Common myeloid progenitor, CD34-positive (primary cell): ENCODE measurements around the gene KLHL22.
"Not testable (repeated sequence)": the region's sequence is repeated elsewhere in the genome, so short reads cannot be mapped to it uniquely, and the experiment has no call there.

Experiments
- CTCF ChIA-PET: fragments of 350-600 bp; sonication (Branson Sonifier 250); formaldehyde crosslinking; loops from one replicate; lab custom pipeline; 2021; ENCODE audit warnings: antibody characterized with exemption; lab: Charles Lee
- POLR2A ChIA-PET: fragments of 350-600 bp; sonication (Branson Sonifier 250); formaldehyde crosslinking; loops from one replicate; lab custom pipeline; 2021; ENCODE audit warnings: antibody characterized with exemption; lab: Charles Lee
- DNase-seq, 3 donors: peaks; one replicate each; pipeline versions ENCODE4 v3.0.0 to v3.0.0-alpha.2; 2013
- H3K27ac ChIP-seq, 2 experiments: 1 replicate in 1 of 2; 2 replicates in 1 of 2; pipeline ENCODE4 v1.7.0; 2013; ENCODE audit warnings: inconsistent platforms in 2 of 2, low read length in 2 of 2, mild to moderate bottlenecking in 2 of 2, low read depth in 1 of 2, moderate library complexity in 1 of 2; ENCODE audit not compliant: severe bottlenecking in 2 of 2, insufficient read depth in 1 of 2, poor library complexity in 1 of 2
- H3K27me3 ChIP-seq, 5 experiments: replicated peaks in 2 of 5; 1 replicate in 3 of 5; 2 replicates in 2 of 5; pipeline versions ENCODE4 v1.6.1 to v1.7.0; 2013; ENCODE audit warnings: low read length in 4 of 5, mild to moderate bottlenecking in 2 of 5, moderate library complexity in 2 of 5, inconsistent platforms in 1 of 5; ENCODE audit not compliant: insufficient read depth in 5 of 5, control insufficient read depth in 4 of 5
- H3K36me3 ChIP-seq, 4 experiments: 1 replicate in 2 of 4; 2 replicates in 2 of 4; pipeline versions ENCODE4 v1.6.1 to v1.7.0; 2013; ENCODE audit warnings: low read length in 3 of 4, control low read depth in 1 of 4, mild to moderate bottlenecking in 1 of 4; ENCODE audit not compliant: control insufficient read depth in 4 of 4, insufficient read depth in 4 of 4
- H3K4me1 ChIP-seq, 4 experiments: 1 replicate in 3 of 4; 2 replicates in 1 of 4; pipeline versions ENCODE4 v1.6.1 to v1.7.1; 2013; ENCODE audit warnings: low read length in 3 of 4, mild to moderate bottlenecking in 3 of 4, control low read depth in 1 of 4, inconsistent platforms in 1 of 4, moderate library complexity in 1 of 4; ENCODE audit not compliant: control insufficient read depth in 4 of 4, insufficient read depth in 4 of 4; ENCODE audit errors: control extremely low read depth in 1 of 4
- H3K4me3 ChIP-seq, 7 experiments: 1 replicate in 4 of 7; 2 replicates in 3 of 7; pipeline versions ENCODE4 v1.5.1 to v1.7.0; 2013; ENCODE audit warnings: mild to moderate bottlenecking in 7 of 7, low read length in 6 of 7, moderate library complexity in 6 of 7, inconsistent platforms in 2 of 7, low read depth in 2 of 7, control low read depth in 1 of 7; ENCODE audit not compliant: insufficient read depth in 4 of 7, control insufficient read depth in 1 of 7; ENCODE audit errors: extremely low read depth in 1 of 7
- H3K9me3 ChIP-seq, 5 experiments: 1 replicate in 4 of 5; 2 replicates in 1 of 5; pipeline versions ENCODE4 v1.6.1 to v1.7.1; 2013; ENCODE audit warnings: low read length in 4 of 5, mild to moderate bottlenecking in 2 of 5, inconsistent platforms in 1 of 5, low read depth in 1 of 5, moderate library complexity in 1 of 5; ENCODE audit not compliant: control insufficient read depth in 4 of 5, insufficient read depth in 2 of 5; ENCODE audit errors: control extremely low read depth in 1 of 5
- WGBS: methylation state at CpG from one replicate; pipeline ENCODE4 v1.1.5; 2013; ENCODE audit not compliant: insufficient coverage; 5-methylcytosine and 5-hydroxymethylcytosine counted together

KLHL22 gene

DNA sequence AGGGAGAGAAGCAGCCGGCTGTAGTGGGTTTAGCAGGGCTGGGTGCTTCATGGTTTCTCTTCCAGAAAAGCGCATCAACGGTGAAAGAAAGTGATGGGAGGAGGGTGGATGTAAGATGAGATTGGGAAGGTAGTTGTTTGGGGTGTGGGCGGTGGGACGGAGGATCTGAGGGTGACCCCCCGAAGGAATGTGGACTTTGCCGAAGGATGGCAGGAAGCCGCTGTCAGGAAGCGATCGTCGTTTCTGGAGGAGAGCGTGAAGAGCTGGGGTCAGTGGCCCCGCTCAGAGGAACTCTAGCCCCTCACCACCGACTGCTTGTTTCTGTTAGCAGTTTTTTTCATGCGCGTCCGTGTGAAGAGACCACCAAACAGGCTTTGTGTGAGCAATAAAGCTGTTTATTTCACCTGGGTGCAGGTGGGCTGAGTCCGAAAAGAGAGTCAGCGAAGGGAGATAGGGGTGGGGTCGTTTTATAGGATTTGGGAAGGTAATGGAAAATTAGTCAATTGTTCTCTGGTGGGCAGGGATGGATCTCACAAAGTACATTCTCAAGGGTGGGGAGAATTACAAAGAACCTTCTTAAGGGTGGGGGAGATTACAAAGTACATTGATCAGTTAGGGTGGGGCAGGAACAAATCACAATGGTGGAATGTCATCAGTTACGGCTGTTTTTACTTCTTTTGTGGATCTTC is 12.6 kb upstream of the KLHL22 start:
- H3K9me3 ChIP-seq, H3K36me3 ChIP-seq, DNase-seq, H3K27me3 ChIP-seq: not testable (repeated sequence)
- peak overlapping the region; percentile 91 to 97 for H3K27ac ChIP-seq
- H3K4me1 ChIP-seq, result peaks cover 10 to 31% (median 27%) of the 10 kb centered on the region in 4 experiments
- 5% methylated on average over 13 of the region's 21 CpGs for WGBS
- CTCF ChIA-PET, result interaction anchor here (0.6 to 1.2 kb wide), 4 partner anchors 14 to 61 kb away, joined by 3 to 4 read pairs (median 3); no protein-coding TSS in a partner anchor
- POLR2A ChIA-PET, result interaction anchor here (0.6 kb wide), 1 partner anchor 38 kb away, joined by 4 read pairs; no protein-coding TSS in a partner anchor
- peak overlapping the region; percentile 76 to 98 (median 85) for H3K4me3 ChIP-seq

DNA sequence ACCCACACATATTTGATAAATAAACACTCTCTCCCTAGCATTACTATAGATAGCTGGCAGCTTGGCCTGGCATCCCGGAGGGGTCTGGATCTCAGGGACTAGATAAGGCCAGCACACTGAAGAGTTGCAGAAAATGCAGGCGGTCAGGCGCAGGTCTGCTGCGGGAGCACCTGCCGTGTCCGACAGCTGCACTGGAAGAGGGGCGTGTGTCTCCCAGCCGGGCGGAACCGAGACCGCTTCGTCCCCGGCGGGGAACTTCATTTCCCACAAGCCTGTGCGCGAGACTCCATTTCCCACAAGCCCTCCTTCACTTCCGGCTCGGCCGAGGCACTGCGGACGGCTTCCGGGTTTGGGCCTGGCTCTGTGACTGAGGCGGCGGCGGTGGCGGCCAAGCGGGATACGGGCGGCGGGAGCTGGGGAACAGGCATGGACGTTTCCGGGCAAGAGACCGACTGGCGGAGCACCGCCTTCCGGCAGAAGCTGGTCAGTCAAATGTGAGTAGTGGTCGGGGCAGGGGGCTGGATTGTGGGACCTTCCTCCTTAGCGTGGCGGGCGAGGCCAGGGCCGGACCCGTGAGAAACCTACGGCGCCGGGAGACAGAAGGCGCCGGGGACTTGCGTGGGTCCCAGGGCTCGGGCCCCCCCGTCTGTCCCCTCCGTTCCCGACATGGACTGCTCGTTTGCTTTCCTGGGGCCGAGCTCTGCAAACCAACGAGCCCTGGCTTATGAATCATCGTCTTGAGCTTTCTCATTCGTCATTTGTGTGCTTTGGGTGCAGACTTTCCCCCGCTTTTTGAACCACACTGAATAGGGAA is 11.9 kb upstream of the KLHL22 start, which contains the start of gene MED15:
TSS of gene MED15 (plus strand) at position 358 of the 814 bp plus-strand sequence. CDS start at position 427, 69 bp downstream.
- WGBS, result under 1% methylated on average over 54 of the region's 58 CpGs
- POLR2A ChIA-PET, result interaction anchor here (0.6 kb wide), 1 partner anchor 39 kb away, joined by 4 read pairs; no protein-coding TSS in a partner anchor
- DNase-seq, result peak; percentile 87 to 92 (median 90)
- CTCF ChIA-PET, result interaction anchor here (0.6 to 1.2 kb wide), 2 partner anchors 13 to 18 kb away, joined by 3 to 4 read pairs; no protein-coding TSS in a partner anchor
- Histone ChIP-seq H3K27me3 (no peaks in the 10 kb centered on the region), H3K27ac (peak within 1 kb of the TSS; percentile 91 to 97), H3K4me1 (peaks cover 10 to 31% (median 27%) of the 10 kb centered on the region in 4 experiments), H3K36me3 (peaks cover 0 to 4% (median 0%) of the 10 kb centered on the region in 4 experiments), H3K4me3 (peak within 1 kb of the TSS; percentile 76 to 98 (median 85)), H3K9me3 (no peaks in the 10 kb centered on the region)

DNA sequence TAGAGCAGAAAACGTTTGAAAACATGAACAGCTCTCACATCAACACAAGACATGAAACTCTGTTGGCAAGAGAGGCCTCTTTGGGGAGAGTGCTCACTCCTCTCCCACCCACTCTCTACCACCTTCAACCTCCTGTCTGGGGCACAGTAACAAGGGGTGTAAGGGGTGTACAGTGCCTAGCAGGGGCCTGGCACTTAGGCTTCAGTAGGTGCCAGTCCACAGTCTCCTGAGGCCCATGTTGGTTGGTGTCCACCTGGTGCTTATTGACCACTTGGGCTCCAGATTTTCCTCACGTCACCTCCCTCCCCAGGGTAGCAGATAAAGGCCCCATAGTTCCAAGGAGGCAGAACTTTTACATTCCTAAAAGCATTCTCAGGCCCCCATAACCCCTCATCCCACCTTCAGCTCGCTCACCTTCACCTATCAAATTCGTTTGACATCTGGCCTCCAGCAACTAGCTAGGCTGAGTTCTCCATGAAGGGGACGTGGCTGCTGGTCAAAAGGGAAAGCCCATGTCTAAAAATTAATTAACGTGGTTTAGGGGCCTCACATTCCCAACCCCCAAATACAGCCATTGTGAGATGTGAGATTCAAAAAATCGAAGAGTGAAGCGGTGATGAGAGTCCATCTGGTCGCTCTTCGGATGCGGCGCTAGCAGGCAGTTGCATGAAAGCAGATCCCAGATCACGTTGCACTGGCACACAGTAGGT is 11.1 kb upstream of the KLHL22 start:
- Histone ChIP-seq H3K27ac (peak overlapping the region in 1 of 2 experiments; percentile 97), H3K4me3 (peak overlapping the region; percentile 76 to 98 (median 85)), H3K27me3 (no peaks in the 10 kb centered on the region), H3K9me3 (no peaks in the 10 kb centered on the region), H3K36me3 (peaks cover 0 to 4% (median 0%) of the 10 kb centered on the region in 4 experiments), H3K4me1 (peaks cover 10 to 31% (median 27%) of the 10 kb centered on the region in 4 experiments)
- ChIA-PET POLR2A (no interaction called here), CTCF (interaction anchor here (1.2 kb wide), 1 partner anchor 13 kb away, joined by 4 read pairs; no protein-coding TSS in a partner anchor)
- WGBS, result 82% methylated on average over 12 of the region's 13 CpGs
- no peak for DNase-seq

DNA sequence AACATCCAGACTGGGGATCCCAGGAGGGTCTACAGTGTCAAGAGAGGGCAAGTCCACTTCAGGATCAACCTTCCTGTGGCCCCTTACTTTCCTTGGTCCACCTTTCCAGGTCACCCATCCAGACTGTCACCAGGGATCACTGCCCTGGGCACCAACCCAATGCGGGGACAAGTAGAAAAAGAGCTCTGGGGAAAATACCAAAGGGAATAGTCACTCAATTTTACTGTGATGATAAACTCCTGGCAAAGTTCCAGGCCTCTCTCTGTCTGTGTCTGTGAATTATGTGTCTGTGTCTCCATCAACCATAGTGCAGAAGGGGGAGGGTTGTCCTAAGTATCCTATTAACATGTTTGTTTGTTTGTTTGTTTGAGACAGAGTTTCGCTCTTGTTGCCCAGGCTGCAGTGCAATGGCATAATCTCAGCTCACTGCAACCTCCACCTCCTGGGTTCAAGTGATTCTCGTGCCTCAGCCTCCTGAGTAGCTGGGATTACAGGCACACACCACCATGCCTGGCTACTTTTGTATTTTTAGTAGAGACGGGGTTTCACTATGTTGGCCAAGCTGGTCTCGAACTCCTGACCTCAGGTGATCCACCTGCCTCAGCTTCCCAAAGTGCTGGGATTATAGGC is 8.8 kb upstream of the KLHL22 start:
- H3K4me3 ChIP-seq, POLR2A ChIA-PET, H3K9me3 ChIP-seq, H3K27ac ChIP-seq, DNase-seq, H3K36me3 ChIP-seq, H3K27me3 ChIP-seq: not testable (repeated sequence)
- 96% methylated on average over 4 of the region's 5 CpGs for WGBS
- peaks cover 5 to 20% (median 17%) of the 10 kb centered on the region in 4 experiments for H3K4me1 ChIP-seq
- CTCF ChIA-PET, result interaction anchor here (0.6 to 1.0 kb wide), 2 partner anchors 67 to 86 kb away, joined by 3 read pairs; no protein-coding TSS in a partner anchor

DNA sequence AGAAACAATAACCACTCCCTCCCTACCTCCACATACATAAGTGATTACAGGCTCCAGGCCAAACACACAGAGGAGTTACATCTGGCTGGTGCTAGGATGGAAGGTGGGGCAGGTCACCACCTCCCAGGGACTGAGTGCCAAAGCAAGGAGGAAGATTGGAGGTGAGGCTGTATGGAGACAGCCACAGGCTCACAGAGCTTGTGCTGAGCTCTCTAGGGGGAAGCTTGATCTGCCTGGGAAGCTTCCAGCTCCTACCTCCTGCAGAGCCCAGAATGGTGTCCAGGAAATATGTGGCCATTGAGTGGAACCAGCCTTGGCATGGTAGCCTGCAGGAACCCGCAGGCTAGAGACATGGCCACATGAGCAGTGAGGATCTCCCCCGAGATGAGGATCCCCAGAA is 8.2 kb upstream of the KLHL22 start:
- Histone ChIP-seq H3K27me3 (no peaks in the 10 kb centered on the region), H3K9me3 (no peaks in the 10 kb centered on the region), H3K4me3 (no peak overlapping the region), H3K27ac (no peak overlapping the region), H3K36me3 (peaks cover 0 to 5% (median 0%) of the 10 kb centered on the region in 4 experiments), H3K4me1 (peaks cover under 1 to 14% (median 11%) of the 10 kb centered on the region in 4 experiments)
- 80% methylated on average over 1 of the region's 2 CpGs for WGBS
- POLR2A ChIA-PET, result no interaction called here
- no peak for DNase-seq
- CTCF ChIA-PET, result interaction anchor here (0.6 to 1.0 kb wide), 2 partner anchors 67 to 86 kb away, joined by 3 read pairs; no protein-coding TSS in a partner anchor

DNA sequence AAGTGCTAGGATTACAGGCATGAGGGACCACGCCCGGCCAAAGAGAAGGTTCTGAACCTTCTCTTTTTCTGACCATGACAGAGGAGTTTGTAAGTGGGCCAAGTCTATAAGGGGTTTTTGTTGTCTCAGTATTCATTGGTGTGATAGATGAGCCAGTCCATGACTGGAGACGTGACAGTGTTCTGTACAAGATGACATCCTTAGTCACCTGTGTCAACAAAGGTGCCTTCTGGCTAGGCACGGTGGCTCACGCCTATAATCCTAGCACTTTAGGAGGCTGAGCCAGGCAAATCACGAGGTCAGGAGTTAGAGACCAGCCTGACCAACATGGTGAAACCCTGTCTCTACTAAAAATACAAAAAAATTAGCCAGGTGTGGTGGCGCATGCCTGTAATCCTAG is 4.2 kb upstream of the KLHL22 start:
- POLR2A ChIA-PET, result no interaction called here
- no peak for DNase-seq
- Histone ChIP-seq H3K4me3 (no peak overlapping the region), H3K36me3 (peaks cover 0 to 5% (median 0%) of the 10 kb centered on the region in 4 experiments), H3K27me3 (no peaks in the 10 kb centered on the region), H3K4me1 (peaks cover 0 to 15% (median 14%) of the 10 kb centered on the region in 4 experiments), H3K27ac (no peak overlapping the region), H3K9me3 (no peaks in the 10 kb centered on the region)
- CTCF ChIA-PET, result no interaction called here
- 99% methylated on average over 5 of the region's 7 CpGs for WGBS
